ENCODE data around the gene RNF225. TPM values are rescaled to one million over a fixed set of nuclear protein-coding genes. Genes with fewer than 3 reads are reported as not detected.

The RNF225 gene
- total and polyA plus RNA-seq, 10 of the 15 experiments (the other 5 are each of a cell fraction or from before 2014, with no cell fraction given): 0.27 to 0.28 TPM; not detected in 8

DNA sequence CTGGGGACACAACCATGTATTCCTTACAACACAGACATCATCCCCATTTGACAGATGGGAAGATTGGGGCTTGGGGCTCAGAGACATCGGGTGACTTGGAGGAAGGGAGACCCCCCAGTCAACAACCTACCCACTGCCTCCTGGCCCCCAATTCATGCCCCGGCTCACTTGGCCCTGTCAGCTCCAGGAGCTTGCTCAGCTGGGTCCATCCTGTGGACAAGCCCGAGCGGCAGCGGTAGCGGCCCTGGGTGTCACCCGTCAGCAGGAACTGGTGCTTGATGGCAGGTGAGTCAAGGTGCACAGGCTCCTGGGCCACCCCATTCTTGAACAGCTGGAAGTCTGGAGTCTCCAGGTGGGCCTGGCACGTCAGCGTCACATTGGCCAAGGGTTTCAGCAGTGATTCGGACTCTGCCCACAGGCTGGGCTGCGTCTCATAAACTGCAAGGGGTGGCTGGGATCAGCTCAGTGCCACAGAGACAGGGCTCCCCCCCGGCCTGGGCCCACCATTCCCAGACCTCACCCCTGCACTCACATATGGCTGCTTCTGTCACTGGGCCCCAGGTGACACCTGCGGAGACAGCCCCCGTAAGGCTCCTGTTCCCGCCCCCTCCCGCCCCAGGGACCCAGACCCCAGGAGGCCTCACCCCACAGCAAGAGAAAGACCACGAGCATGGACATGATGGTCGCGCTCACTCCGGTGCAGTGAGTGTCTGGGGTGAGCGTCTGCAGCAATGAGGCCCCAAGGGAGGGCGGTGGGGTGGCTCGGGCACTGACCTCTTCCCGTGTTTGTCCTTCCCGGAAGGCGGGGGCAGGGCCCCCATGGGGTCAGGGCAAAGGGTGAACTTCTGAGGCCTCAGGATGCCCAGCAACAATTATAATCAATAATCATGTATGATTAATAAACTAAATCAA, 42.4 kb upstream of the RNF225 start, which contains the start of gene A1BG:
A1BG (minus strand) TSS at position 733 of the 912 bp plus-strand sequence; CDS start at position 678, 55 bp downstream.
- FAIRE-seq: no peak
- 83% methylated on average over 25 of the region's 26 CpGs for WGBS (ENCODE audit: insufficient coverage, insufficient replicate concordance, low lambda C conversion rate, missing lambda C conversion rate)
- DNase-seq (ENCODE audit: low read depth, low spot score): no peak
- POLR2A ChIA-PET: no interaction called here
- H3K27ac ChIP-seq (ENCODE audit: control insufficient read depth, insufficient read depth): no peak within 1 kb of the TSS
- H3K36me3 ChIP-seq (ENCODE audit: control insufficient read depth in 2 of 2, insufficient read depth in 2 of 2, low read length in 1 of 2): no peaks in the 10 kb centered on the region
- no peak for ATAC-seq
- peaks cover 3% of the 10 kb centered on the region for H3K4me1 ChIP-seq (ENCODE audit: control insufficient read depth, insufficient read depth, low read length)
- no peak within 1 kb of the TSS for H2AFZ ChIP-seq (ENCODE audit: control insufficient read depth, low read depth, low read length)
- no peaks in the 10 kb centered on the region for H4K20me1 ChIP-seq (ENCODE audit: control insufficient read depth, insufficient read depth)
- intact Hi-C loops (cut with micrococcal nuclease; ENCODE audit: unreplicated experiment): no loop called here
- no TSS peak for BruUV-seq (replicated peaks)
- H3K27me3 ChIP-seq (replicated peaks in 1 of 2; ENCODE audit: control insufficient read depth in 2 of 2, insufficient read depth in 2 of 2, low read length in 1 of 2): no peaks in the 10 kb centered on the region
- H3K9ac ChIP-seq (ENCODE audit: control insufficient read depth, insufficient read depth, low read length): no peak within 1 kb of the TSS
- CTCF ChIA-PET: no interaction called here
- H3K4me3 ChIP-seq: no peak within 1 kb of the TSS
- TF ChIP-seq PAX5 (IDR thresholded peaks at IDR 0.05; ENCODE audit: borderline replicate concordance, low read depth, low read length): no peak
- TF ChIP-seq BCL11A (IDR thresholded peaks at IDR 0.05; ENCODE audit: low read depth, low read length): no peak
- TF ChIP-seq POLR2AphosphoS5 (IDR thresholded peaks at IDR 0.05; ENCODE audit: low read length): no peak
- no peak for TF ChIP-seq CEBPB (IDR thresholded peaks at IDR 0.05; ENCODE audit: borderline replicate concordance in 1 of 2, low read depth in 2 of 2, low read length in 2 of 2)
- TF ChIP-seq SREBF2 (IDR thresholded peaks at IDR 0.05; ENCODE audit: low read length): no peak
- no peak for TF ChIP-seq ZNF622 (IDR thresholded peaks at IDR 0.05)
- TF ChIP-seq SUZ12 (IDR thresholded peaks at IDR 0.05; ENCODE audit: unreplicated experiment): no peak
- no peak for TF ChIP-seq STAT3 (IDR thresholded peaks at IDR 0.05; ENCODE audit: low read depth, low read length)
- TF ChIP-seq NFIC (IDR thresholded peaks at IDR 0.05; ENCODE audit: low read depth, low read length): no peak
- SMC1A ChIA-PET (ENCODE audit: uncharacterized antibody, unreplicated experiment): interaction anchor here (0.5 kb wide), 1 partner anchor 70 kb away, joined by 3 read pairs; no protein-coding TSS in a partner anchor
- RAD21 ChIA-PET (ENCODE audit: unreplicated experiment): no interaction called here
- in situ Hi-C loops (cut with MboI): no loop called here
- H3K4me2 ChIP-seq (ENCODE audit: control insufficient read depth, insufficient read depth): no peak within 1 kb of the TSS
- no peaks in the 10 kb centered on the region for H3K79me2 ChIP-seq (ENCODE audit: control insufficient read depth, insufficient read depth, low read length)
- peaks cover 2% of the 10 kb centered on the region; the same call in 1 of the 3 replicates for H3K9me3 ChIP-seq (replicated peaks; ENCODE audit: control insufficient read depth, insufficient read depth, low read length)
